HepG2 (cell line): ENCODE measurements around the gene TH. TPM values are rescaled to one million over a fixed set of nuclear protein-coding genes. Genes with fewer than 3 reads are reported as not detected.

Experiments
- ATAC-seq: fragments of 200-7000 bp; cut with Tn5 transposase; 3 replicates; pipeline ENCODE4 v1.9.1; 2020; ENCODE audit warnings: mild to moderate bottlenecking, moderate library complexity
- BruUV-seq: library from RNA; stranded (reverse); fragments of 400-500 nt; replicated peaks from 2 replicates; lab custom pipeline; 2021; lab: Mats Ljungman, UMichigan
- CTCF ChIA-PET: fragments of 300-600 bp; formaldehyde crosslinking; extraction: SDS; loops from one replicate; lab custom pipeline; 2021; ENCODE audit warnings: low total read pairs, inconsistent platforms, low intra/inter-chr PET ratio; lab: Yijun Ruan, JAX
- POLR2A ChIA-PET: fragments of 350-600 bp; sonication (Branson Sonifier 250); formaldehyde crosslinking; loops from one replicate; lab custom pipeline; 2020; ENCODE audit warnings: antibody characterized with exemption, inconsistent platforms; lab: Yijun Ruan, JAX
- DNase-seq: peaks from one replicate; pipeline ENCODE4 v3.0.0-alpha.2; 2015; ENCODE audit warnings: low spot score
- FAIRE-seq: peaks from 3 replicates; lab custom pipeline; 2011; peaks lifted over from hg19 to GRCh38; lab: Jason Lieb, UNC
- H2AFZ ChIP-seq: one replicate; pipeline ENCODE4 v1.6.1; 2011; ENCODE audit warnings: low read length, inconsistent platforms
- H3K27ac ChIP-seq: fragments of 300-600 bp; 3 replicates; pipeline ENCODE4 v1.8.0; 2011; ENCODE audit warnings: mixed run types, mild to moderate bottlenecking, mixed read lengths, low read length, inconsistent platforms; ENCODE audit not compliant: insufficient read depth; ENCODE audit errors: extremely low read length
- H3K27me3 ChIP-seq, 2 experiments: fragments of 200-600 bp in 1 of 2; 2 replicates in 1 of 2; 3 replicates in 1 of 2; pipeline versions ENCODE4 v1.6.0 to v1.8.0; 2011; ENCODE audit warnings: low read length in 2 of 2, mild to moderate bottlenecking in 2 of 2, moderate library complexity in 2 of 2, inconsistent platforms in 1 of 2; ENCODE audit not compliant: insufficient read depth in 2 of 2, control insufficient read depth in 1 of 2
- H3K36me3 ChIP-seq, 2 experiments: fragments of 200-600 bp in 1 of 2; replicated peaks in 1 of 2; 2 replicates in 1 of 2; 3 replicates in 1 of 2; pipeline versions ENCODE4 v1.5.1 to v1.8.0; 2011; ENCODE audit warnings: low read length in 2 of 2, inconsistent platforms in 1 of 2; ENCODE audit not compliant: insufficient read depth in 2 of 2, control insufficient read depth in 1 of 2
- H3K4me1 ChIP-seq: 2 replicates; pipeline ENCODE4 v1.5.1; 2012; ENCODE audit warnings: low read length, inconsistent platforms; ENCODE audit not compliant: insufficient read depth
- H3K4me2 ChIP-seq: 2 replicates; pipeline ENCODE4 v1.6.0; 2011; ENCODE audit warnings: low read depth, low read length, inconsistent platforms
- H3K4me3 ChIP-seq, 3 experiments: fragments of 200-600 bp in 1 of 3; sonication (generic), shearing (Covaris generic) in 1 of 3; replicated peaks in 1 of 3; 2 replicates each; pipeline ENCODE4 v1.5.1; 2011 to 2016; ENCODE audit warnings: low read length in 3 of 3, inconsistent platforms in 2 of 3, low read depth in 2 of 3, mild to moderate bottlenecking in 2 of 3, control low read depth in 1 of 3, mixed read lengths in 1 of 3; ENCODE audit not compliant: insufficient read depth in 1 of 3
- H3K79me2 ChIP-seq: one replicate; pipeline ENCODE4 v1.6.1; 2011; ENCODE audit warnings: low read length, inconsistent platforms; ENCODE audit not compliant: insufficient read depth
- H3K9ac ChIP-seq: 2 replicates; pipeline ENCODE4 v1.6.0; 2011; ENCODE audit warnings: mild to moderate bottlenecking, low read depth, low read length, inconsistent platforms; ENCODE audit not compliant: insufficient read depth
- H3K9me3 ChIP-seq: 2 replicates; pipeline ENCODE4 v1.5.1; 2012; ENCODE audit warnings: mild to moderate bottlenecking, low read length
- H4K20me1 ChIP-seq: 2 replicates; pipeline ENCODE4 v1.6.0; 2011; ENCODE audit warnings: inconsistent platforms, mild to moderate bottlenecking, low read length, moderate library complexity; ENCODE audit not compliant: insufficient read depth
- FOSL2 ChIP-seq: sonication (generic); formaldehyde crosslinking; IDR thresholded peaks from 2 replicates; pipeline ENCODE4 v1.4.0; 2020; ENCODE audit warnings: missing genetic modification reagents
- MATR3 ChIP-seq: sonication (generic); formaldehyde crosslinking; IDR thresholded peaks from 2 replicates; pipeline ENCODE4 v1.4.0; 2020; ENCODE audit warnings: missing genetic modification reagents
- ZNF737 ChIP-seq: sonication (generic); formaldehyde crosslinking; IDR thresholded peaks from 2 replicates; pipeline ENCODE4 v1.5.0; 2020; ENCODE audit warnings: missing genetic modification reagents, mild to moderate bottlenecking, borderline replicate concordance
- ZSCAN12 ChIP-seq: sonication (generic); formaldehyde crosslinking; IDR thresholded peaks from 2 replicates; pipeline ENCODE4 v1.9.0; 2021; ENCODE audit warnings: mild to moderate bottlenecking, missing genetic modification reagents
- WGBS: methylation state at CpG from one replicate; pipeline ENCODE4 v1.1.6; 2017; ENCODE audit warnings: low lambda C conversion rate; 5-methylcytosine and 5-hydroxymethylcytosine counted together
- in situ Hi-C: cut with HindIII; loops from 2 replicates; pipeline ENCODE4 v1.10.0; 2017; ENCODE audit warnings: low pct_unique_long_range_greater_than_20kb; ENCODE audit not compliant: extremely low pct_ligation_motif_present
- intact Hi-C: fragments of 100-400 bp; cut with micrococcal nuclease; formaldehyde crosslinking; loops from one replicate; pipeline ENCODE4 v1.10.0; 2022; ENCODE audit not compliant: unreplicated experiment
- polyA plus RNA-seq, 8 experiments: library from polyadenylated mRNA; depleted of rRNA in 3 of 8; stranded (reverse) in 7 of 8; unstranded in 1 of 8; fragments of >200 nt; fragmentation: Illumina TruSeq in 4 of 8; extraction: Trizol in 4 of 8; gene quantifications; 2 replicates each; pipeline versions ENCODE4 v1.2.1 to v1.2.3, GENCODE V29; 2011 to 2016; ENCODE audit warnings: low read depth in 4 of 8, missing spikeins in 1 of 8, mixed read lengths in 1 of 8; ENCODE audit not compliant: insufficient read depth in 1 of 8
- total RNA-seq, 5 experiments: library from RNA; depleted of rRNA; stranded (reverse); fragments of >200 nt; fragmentation: Illumina TruSeq; extraction: Trizol; gene quantifications; 2 replicates each; pipeline ENCODE4 v1.2.3, GENCODE V29; 2016; ENCODE audit warnings: low read depth in 1 of 5
- TF ChIP-seq, protein P1 (sequence below): sonication (generic); formaldehyde crosslinking; IDR thresholded peaks from 2 replicates; pipeline ENCODE4 v1.5.1; 2020; ENCODE audit warnings: mild to moderate bottlenecking, missing genetic modification reagents, moderate library complexity

Gene TH
- total and polyA plus RNA-seq, 2 of the 13 experiments (the other 11 are each of a cell fraction or from before 2014, with no cell fraction given): 0.36 TPM; not detected in 1

DNA sequence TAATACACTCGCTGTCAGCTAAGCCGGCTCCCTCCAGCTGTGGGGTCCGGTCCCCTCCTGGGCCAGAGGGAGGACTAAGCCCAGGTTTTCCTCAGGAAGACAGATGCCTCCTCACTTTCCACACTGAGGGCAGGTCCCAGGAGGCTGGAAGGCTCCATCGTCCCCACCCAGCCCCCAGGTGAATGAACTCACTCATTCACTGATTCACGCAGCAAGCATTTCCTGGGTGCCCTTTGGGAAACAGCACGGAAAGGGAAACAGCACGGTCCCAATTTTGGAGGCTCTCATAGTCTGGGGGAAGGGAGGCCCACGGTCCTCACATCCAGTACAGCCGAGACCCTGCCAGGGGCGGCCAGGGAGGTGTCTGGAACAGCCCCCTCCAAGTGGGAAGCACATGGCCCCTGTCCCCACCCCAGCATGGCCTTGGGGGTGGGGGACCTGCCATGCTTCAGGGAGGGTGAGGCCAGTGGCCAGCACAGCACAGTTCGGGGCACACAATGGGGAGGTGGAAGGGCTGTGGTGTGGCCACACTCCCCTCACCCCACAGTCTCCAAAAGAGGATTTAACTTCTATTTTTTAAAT is 9.3 kb upstream of the TH start:
- Histone ChIP-seq H3K27me3 (peaks cover 14 to 72% of the 10 kb centered on the region in 2 experiments), H3K27ac (no peak overlapping the region), H3K4me3 (no peak overlapping the region), H3K4me2 (no peak overlapping the region; the same call in 1 of the 2 replicates), H3K36me3 (no peaks in the 10 kb centered on the region), H3K9ac (no peak overlapping the region), H4K20me1 (no peaks in the 10 kb centered on the region), H3K79me2 (no peaks in the 10 kb centered on the region), H3K4me1 (peaks cover 17% of the 10 kb centered on the region), H2AFZ (no peak overlapping the region), H3K9me3 (no peaks in the 10 kb centered on the region)
- in situ Hi-C loops (no loop called here), intact Hi-C loops (no loop called here)
- FAIRE-seq: no peak
- WGBS: 19% methylated on average over 5 of the region's 11 CpGs
- CTCF ChIA-PET: no interaction called here
- POLR2A ChIA-PET: no interaction called here
- no TSS peak for BruUV-seq
- ATAC-seq: no peak
- no peak for TF ChIP-seq ZNF737 (CRISPR knock-in tag)
- TF ChIP-seq FOSL2 (CRISPR knock-in tag): peak; percentile 32; the same call in 1 of the 2 replicates
- no peak for TF ChIP-seq MATR3 (CRISPR knock-in tag)
- no peak for DNase-seq

DNA sequence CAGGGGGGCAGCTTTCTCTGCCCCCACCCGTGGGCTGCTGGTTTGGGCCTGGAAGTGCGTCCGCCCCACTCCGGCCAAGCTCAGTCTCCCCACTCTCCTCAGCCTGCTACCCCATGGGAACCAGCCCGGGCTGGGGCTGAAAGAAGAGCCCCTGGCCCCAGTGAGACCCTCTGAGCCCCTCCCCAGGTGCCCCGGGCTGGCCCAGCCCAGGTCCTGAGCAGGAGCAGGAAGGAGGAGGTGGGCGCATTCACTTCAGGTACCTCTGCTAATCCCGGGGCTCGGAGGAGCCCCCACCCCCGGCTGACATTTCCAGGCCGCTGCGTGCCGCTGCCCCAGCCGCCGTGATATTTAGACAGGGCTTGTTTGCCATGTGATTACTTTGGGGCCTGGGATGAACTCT is 8.7 kb upstream of the TH start:
- Histone ChIP-seq H3K36me3 (no peaks in the 10 kb centered on the region), H3K4me1 (peaks cover 17% of the 10 kb centered on the region), H3K27ac (no peak overlapping the region), H4K20me1 (no peaks in the 10 kb centered on the region)
- no peak for FAIRE-seq
- no peak for TF ChIP-seq ZSCAN12 (CRISPR knock-in tag)
- TF ChIP-seq, protein P1, sequence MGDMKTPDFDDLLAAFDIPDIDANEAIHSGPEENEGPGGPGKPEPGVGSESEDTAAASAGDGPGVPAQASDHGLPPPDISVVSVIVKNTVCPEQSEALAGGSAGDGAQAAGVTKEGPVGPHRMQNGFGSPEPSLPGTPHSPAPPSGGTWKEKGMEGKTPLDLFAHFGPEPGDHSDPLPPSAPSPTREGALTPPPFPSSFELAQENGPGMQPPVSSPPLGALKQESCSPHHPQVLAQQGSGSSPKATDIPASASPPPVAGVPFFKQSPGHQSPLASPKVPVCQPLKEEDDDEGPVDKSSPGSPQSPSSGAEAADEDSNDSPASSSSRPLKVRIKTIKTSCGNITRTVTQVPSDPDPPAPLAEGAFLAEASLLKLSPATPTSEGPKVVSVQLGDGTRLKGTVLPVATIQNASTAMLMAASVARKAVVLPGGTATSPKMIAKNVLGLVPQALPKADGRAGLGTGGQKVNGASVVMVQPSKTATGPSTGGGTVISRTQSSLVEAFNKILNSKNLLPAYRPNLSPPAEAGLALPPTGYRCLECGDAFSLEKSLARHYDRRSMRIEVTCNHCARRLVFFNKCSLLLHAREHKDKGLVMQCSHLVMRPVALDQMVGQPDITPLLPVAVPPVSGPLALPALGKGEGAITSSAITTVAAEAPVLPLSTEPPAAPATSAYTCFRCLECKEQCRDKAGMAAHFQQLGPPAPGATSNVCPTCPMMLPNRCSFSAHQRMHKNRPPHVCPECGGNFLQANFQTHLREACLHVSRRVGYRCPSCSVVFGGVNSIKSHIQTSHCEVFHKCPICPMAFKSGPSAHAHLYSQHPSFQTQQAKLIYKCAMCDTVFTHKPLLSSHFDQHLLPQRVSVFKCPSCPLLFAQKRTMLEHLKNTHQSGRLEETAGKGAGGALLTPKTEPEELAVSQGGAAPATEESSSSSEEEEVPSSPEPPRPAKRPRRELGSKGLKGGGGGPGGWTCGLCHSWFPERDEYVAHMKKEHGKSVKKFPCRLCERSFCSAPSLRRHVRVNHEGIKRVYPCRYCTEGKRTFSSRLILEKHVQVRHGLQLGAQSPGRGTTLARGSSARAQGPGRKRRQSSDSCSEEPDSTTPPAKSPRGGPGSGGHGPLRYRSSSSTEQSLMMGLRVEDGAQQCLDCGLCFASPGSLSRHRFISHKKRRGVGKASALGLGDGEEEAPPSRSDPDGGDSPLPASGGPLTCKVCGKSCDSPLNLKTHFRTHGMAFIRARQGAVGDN (CRISPR knock-in tag): peak; percentile 9; the same call in 1 of the 2 replicates
- TF ChIP-seq, all 625 proteins: peak for 1
- 0% methylated on average over 1 of the region's 15 CpGs for WGBS
- Histone ChIP-seq H3K9ac (no peak overlapping the region), H3K4me2 (no peak overlapping the region; the same call in 1 of the 2 replicates), H2AFZ (no peak overlapping the region), H3K27me3 (peaks cover 16 to 69% of the 10 kb centered on the region in 2 experiments), H3K4me3 (no peak overlapping the region), H3K9me3 (no peaks in the 10 kb centered on the region), H3K79me2 (no peaks in the 10 kb centered on the region)
- intact Hi-C loops: no loop called here
- in situ Hi-C loops: no loop called here
- ChIA-PET POLR2A (no interaction called here), CTCF (no interaction called here)
- ATAC-seq (no peak; the same call in 2 of the 3 replicates), DNase-seq (no peak)
- BruUV-seq: no TSS peak
